ENCODE data around the gene NACC2.
"Not testable (repeated sequence)": the region's sequence is repeated elsewhere in the genome, so short reads cannot be mapped to it uniquely, and the experiment has no call there.

The NACC2 gene

GRCh38 chr9:136045595-136046553 is 49.2 kb downstream of the NACC2 start:
- DNase-seq (ENCODE audit: low read depth) = no peak

GRCh38 chr9:136044971-136045594 is 50.0 kb downstream of the NACC2 start:
- DNase-seq (ENCODE audit: low read depth) = no peak

- no peak for DNase-seq (ENCODE audit: low read depth)
Observed at GRCh38 chr9:136044207-136044970, 50.7 kb downstream of the NACC2 start.

GRCh38 chr9:136043441-136043991 is 51.6 kb downstream of the NACC2 start:
- no peak for DNase-seq (ENCODE audit: low read depth)

- no peak for DNase-seq (ENCODE audit: low read depth)
Observed at GRCh38 chr9:136042541-136042940, 52.5 kb downstream of the NACC2 start.

DNA sequence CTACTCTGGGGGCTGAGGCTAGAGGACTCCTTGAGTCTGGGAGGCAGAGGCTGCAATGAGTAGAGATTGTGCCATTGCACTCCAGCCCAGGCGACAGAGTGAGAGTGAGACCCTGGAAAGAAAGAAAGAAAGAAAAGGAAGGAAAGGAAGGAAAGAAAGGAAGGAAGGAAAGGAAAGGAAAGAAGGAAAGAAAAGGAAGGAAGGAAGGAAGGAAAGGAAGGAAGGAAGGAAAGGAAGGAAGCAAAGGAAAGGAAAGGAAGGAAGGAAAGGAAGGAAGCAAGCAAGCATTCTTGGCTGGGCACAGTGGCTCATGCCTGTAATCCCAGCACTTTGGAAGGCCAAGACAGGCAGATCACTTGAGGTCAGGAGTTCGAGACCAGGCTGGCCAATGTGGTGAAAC is 54.2 kb downstream of the NACC2 start:
- DNase-seq (ENCODE audit: low read depth) = not testable (repeated sequence)

- no peak for DNase-seq (ENCODE audit: low read depth)
Observed at GRCh38 chr9:136039488-136039887, 55.6 kb downstream of the NACC2 start.

DNA sequence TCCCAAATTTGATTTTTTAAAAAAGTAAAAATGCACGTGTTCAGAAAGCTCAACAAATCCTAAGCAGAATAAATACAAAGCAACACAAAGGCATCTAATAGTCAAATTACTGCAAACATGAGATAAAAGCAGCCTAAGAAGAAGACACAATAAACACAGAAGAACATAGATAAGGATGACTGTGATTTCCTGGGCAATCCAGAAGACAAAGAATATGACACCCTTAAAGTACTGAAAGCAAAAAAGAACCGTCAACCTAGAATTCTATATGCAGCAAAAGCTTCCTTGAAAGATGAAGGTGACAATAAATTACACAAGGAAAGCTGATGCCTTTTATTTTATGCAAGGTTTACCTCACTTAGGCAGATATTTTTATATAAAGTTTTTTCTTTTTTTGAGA is 58.2 kb downstream of the NACC2 start:
- no peak for DNase-seq (ENCODE audit: low read depth)

DNA sequence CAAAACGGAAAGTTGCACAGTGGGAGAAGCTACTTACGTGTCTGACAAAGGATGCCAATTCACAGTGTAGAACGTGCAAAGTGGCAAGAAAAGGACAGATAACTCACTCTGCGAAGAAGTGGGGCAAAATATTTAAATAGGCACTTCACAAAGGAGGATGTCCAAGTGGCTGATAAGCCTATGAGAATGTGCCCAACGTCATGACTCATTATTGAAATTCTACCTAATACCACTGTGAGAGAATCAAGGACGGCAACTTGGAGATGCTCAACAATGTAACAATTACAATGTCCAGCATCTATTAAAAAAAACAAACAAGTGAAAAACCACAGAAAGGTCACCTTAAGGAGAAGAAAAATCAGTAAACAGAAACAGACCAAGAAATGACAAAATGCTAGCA is 59.0 kb downstream of the NACC2 start:
- no peak for DNase-seq (ENCODE audit: low read depth)

DNA sequence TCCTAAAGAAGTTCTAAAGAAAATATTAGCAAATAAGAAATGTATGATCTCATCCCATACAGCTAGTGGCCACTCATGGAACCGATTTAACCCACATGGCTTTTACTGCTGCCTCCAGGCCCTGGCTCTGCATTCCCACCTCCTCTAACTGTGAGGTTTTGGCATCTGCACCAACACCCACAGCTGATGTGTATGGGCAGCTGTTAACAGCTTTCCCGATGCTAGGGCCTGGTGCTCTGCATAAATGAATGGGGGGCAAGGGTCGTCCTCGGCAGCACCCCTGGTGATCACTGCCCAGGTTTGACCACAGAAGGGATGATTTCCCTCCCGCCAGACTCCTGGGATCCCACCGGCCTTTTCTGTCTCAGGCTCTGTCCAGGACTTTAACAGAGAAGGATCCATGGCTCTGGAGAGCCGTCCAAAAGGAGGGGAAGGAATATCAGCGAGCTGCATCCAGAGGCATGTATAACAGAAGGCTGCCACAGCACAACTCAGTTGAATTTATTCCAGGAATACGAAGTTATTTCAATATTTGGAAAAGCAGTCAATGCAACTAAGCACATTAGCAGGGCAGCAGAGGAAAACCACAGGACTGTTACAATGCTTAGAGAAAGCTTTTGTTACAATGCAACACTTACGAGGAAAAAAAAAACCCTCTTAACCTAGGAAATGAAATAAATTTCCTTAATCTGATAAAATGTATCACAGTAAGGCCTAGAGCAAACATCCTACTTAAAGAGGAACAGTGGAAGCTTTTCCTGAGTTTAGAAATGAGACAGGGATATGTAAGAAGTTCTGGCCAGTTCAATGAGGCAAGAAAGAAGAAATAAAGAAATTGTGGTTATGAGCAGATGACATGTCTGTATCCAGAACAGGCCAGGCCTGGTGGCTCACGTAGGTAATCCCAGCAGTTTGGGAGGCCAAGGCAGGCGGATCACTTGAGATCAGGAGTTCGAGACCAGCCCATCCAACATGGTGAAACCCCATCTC is 63.1 kb downstream of the NACC2 start:
- DNase-seq (ENCODE audit: low read depth) = no peak

DNA sequence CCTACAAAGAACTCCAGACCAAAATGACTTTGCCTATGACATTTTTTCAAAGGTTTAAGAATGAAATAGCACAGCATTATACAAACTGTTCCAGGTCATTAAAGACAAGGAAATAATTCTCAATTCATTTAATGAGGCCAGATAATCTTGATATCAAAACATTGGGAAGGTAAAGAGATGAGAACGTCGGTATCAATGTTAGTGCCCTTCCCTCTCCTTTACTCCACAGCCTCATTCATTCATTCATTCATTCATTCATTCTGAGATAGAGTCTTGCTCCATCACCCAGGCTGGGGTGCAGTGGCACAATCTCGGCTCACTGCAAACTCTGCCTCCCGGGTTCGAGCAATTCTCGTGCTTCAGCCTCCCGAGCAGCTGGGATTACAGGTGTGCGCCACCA is 64.0 kb downstream of the NACC2 start:
- DNase-seq (ENCODE audit: low read depth) = no peak

GRCh38 chr9:136029556-136029955 is 65.5 kb downstream of the NACC2 start:
- DNase-seq (ENCODE audit: low read depth) = no peak

DNA sequence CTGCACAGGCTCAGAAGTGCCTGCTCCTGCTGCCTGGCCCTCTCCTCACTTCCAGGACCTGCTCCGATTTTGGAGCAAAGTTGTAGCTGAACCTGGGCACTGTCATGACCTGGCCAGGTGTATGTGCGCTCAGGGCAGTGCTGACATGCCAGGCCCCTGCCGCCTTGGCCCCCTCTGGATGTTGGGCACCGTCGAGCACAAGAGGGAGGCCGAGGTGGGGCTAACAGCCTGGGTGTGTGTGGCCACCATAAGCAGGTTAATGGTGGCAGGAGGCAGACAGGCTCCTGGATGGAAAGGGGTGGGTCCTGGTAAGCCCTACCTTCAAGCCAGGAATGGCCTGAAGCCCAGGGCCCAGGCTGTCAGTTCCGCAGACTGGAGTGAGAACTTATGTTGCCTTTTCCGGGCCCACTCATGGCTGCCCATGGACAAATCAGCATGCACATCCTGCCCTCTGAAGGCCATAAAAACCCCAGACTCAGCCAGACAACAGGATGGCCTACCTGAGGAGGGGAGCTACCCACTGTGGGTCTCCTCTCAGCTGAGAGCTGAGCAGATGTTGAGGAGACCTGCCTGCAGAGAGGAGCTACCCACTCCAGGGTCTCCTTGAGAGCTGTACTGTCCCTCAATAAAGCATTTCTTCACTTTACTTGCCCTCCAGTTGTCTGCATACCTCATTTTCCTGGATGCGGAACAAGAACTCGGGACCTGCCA is 66.2 kb downstream of the NACC2 start:
- DNase-seq (ENCODE audit: low read depth) = no peak

DNA sequence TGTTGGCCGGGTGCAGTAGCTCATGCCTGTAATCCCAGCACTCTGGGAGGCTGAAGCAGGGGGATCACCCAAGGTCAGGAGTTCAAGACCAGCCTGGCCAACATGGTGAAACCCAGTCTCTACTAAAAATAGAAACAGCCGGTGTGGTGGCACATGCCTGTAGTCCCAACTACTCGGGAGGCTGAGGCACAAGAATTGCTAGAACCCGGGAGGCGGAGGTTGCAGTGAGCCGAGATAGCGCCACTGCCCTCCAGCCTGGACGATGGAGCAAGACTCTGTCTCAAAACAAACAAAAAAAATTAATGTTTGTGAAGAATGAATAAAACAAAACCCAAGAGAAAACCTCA is 68.2 kb downstream of the NACC2 start:
- DNase-seq (ENCODE audit: low read depth) = not testable (repeated sequence)

DNA sequence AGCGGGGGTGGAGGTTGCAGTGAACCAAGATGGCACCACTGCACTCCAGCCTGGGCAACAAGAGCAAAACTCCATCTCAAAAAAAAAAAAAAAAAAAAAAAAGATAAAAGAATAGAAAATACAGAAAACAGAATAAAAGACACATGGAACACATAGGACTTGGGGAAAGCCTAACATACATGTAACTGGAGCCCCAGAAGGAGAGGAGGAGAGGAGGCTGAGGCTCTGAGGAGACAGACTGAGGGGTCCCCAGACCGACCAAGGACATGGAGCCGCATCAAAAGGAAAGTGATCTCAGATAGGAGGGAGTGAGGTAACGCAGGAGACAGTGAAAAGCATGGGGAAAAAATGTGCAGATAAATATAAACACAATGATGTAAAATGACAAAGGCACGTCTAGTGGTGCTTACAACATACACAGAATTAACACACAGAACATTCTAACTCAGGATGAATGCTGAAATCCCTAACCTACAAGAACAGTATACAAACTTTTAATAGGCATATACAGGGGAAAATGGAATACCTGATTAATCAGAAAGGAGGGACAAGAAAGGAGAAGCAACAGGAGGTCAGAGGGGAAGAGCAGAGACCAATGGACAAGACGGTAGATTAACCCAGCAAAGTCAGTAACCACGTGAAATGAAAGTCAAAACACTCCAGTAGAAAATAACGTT is 68.7 kb downstream of the NACC2 start:
- DNase-seq (ENCODE audit: low read depth) = no peak

DNA sequence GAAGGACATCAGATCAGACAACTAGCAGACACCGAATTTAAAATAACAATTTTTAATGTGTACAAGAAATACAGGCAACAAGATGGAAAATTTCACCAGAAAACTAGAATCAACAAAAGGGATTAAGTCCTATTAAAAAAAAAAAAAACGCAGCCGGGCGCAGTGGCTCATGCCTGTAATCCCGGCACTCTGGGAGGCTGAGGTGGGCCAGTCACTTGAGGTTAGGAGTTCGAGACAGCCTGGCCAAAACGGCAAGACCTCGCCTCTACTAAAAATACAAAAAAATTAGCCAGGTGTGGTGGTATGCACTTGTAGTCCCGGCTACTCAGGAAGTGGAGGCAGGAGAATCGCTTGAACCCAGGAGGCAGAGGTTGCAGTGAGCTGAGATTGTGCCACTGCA is 69.6 kb downstream of the NACC2 start:
- DNase-seq (ENCODE audit: low read depth) = no peak

GRCh38 chr9:136024696-136025316 is 70.3 kb downstream of the NACC2 start:
- DNase-seq (ENCODE audit: low read depth) = no peak

DNA sequence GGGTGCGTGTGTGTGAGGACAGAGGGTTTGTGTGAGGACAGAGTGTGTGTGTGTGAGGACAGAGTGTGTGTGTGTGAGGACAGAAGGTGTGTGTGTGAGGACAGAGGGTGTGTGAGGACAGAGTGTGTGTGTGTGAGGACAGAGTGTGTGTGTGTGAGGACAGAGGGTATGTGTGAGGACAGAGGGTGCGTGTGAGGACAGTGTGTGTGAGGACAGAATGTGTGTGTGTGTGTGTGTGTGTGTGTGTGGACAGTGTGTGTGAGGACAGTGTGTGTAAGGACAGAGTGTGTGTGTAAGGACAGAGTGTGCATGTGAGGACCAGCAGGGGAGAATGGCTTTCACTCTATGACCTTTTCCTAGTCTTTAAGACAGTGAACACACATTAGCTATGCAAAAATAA is 70.8 kb downstream of the NACC2 start:
- DNase-seq (ENCODE audit: low read depth) = no peak

DNA sequence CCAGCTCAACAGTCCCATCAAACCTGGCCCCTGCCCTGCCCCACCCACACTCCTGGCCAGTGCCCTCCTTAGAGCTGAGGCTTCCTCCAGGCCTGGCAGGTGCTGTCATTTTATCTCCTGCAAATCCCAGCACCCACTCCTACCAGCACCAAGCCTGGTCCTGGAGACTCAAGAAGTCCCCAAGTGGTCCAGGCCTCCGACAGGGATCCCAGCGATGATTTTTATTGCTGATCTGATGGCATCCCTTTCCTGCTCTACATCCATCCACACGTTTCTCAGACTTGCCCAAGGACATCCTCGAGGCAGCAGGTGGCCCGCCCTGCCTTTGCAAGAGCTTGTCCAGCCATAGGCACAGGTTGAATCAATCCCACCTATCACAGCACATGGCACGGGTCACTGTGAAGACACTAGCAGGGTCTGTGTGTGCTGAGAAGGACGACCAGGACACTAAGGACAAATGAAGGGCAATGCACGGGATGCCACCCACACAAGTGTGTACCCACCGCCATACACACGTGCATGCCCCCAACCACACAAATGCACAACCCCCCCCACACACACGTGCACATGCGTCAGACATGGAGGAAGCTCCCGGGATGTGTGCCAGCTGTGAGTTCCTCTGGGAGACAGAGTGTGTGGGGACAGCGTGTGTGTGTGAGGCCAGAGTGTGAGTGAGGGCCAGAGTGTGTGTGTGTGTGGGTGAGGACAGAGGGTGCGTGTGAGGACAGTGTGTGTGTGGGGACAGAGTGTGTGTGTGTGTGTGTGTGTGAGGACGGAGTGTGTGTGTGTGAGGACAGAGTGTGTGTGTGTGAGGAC is 71.5 kb downstream of the NACC2 start:
- no peak for DNase-seq (ENCODE audit: low read depth)

All from stimulated activated CD8-positive, alpha-beta memory T cell treated with anti-CD3 and anti-CD28 coated beads, Interleukin-7, amount 100 ng/mL, for 24 hours (primary cell).